Skeletal muscle satellite cell (primary cell): ENCODE measurements around the gene CYP2W1.
"Not testable (repeated sequence)": the region's sequence is repeated elsewhere in the genome, so short reads cannot be mapped to it uniquely, and the experiment has no call there.

ENCODE experiments used
- H3K27me3 ChIP-seq: 2 replicates; pipeline ENCODE4 v1.7.0; 2013; ENCODE audit warnings: low read length; ENCODE audit not compliant: control insufficient read depth, insufficient read depth
- H3K36me3 ChIP-seq: 2 replicates; pipeline ENCODE4 v1.7.0; 2013; ENCODE audit warnings: mild to moderate bottlenecking, control low read depth, low read length; ENCODE audit not compliant: insufficient read depth
- H3K4me1 ChIP-seq: 2 replicates; pipeline ENCODE4 v1.7.0; 2013; ENCODE audit warnings: low read length; ENCODE audit not compliant: control insufficient read depth, insufficient read depth
- H3K4me2 ChIP-seq: 2 replicates; pipeline ENCODE4 v1.7.0; 2013; ENCODE audit warnings: mild to moderate bottlenecking, low read length
- H3K4me3 ChIP-seq: 2 replicates; pipeline ENCODE4 v1.7.0; 2013; ENCODE audit warnings: low read length
- H3K9ac ChIP-seq: 2 replicates; pipeline ENCODE4 v1.7.0; 2013; ENCODE audit warnings: mild to moderate bottlenecking, low read depth, low read length, moderate library complexity
- H3K9me3 ChIP-seq: replicated peaks from 2 replicates; pipeline ENCODE4 v1.7.0; 2013; ENCODE audit warnings: mild to moderate bottlenecking, control low read depth, low read length

The CYP2W1 gene

GRCh38 chr7:943793-944192 is 39.2 kb upstream of the CYP2W1 start:
- H3K9me3 ChIP-seq, H3K4me1 ChIP-seq, H3K9ac ChIP-seq, H3K4me3 ChIP-seq, H3K36me3 ChIP-seq, H3K4me2 ChIP-seq: not testable (repeated sequence)
- peaks cover 31% of the 10 kb centered on the region for H3K27me3 ChIP-seq

GRCh38 chr7:944744-945143 is 38.2 kb upstream of the CYP2W1 start:
- Histone ChIP-seq H3K4me2 (no peak overlapping the region), H3K4me3 (no peak overlapping the region), H3K9ac (no peak overlapping the region)

DNA sequence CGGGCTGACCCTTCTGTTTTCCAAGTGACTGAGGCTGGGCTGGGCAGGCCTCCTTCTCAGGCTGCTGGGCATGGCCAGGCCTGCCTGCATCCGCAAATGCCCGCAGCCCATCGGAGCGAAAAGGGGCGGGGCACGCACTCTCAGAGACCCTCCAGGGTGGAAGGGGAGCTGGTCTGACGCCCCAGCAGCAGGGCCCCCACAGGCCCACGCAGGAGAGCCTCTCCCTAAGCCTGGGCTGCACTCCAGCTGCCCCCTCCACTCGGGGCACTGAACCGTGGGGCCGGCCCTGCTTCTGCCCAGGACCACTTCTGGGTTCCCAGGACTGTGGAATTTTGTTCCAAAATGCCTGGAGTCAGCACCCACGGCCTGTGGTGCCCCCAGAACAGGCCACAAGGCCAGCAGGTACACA is 37.8 kb upstream of the CYP2W1 start:
- Histone ChIP-seq H3K36me3 (no peaks in the 10 kb centered on the region), H3K4me3 (no peak overlapping the region), H3K4me2 (no peak overlapping the region), H3K9me3 (peaks cover 5% of the 10 kb centered on the region), H3K4me1 (no peaks in the 10 kb centered on the region), H3K27me3 (peaks cover 29% of the 10 kb centered on the region), H3K9ac (no peak overlapping the region)

More at GRCh38 chr7:944744-945143, 38.2 kb upstream of the CYP2W1 start:
- no peaks in the 10 kb centered on the region for H3K4me1 ChIP-seq
- peaks cover 5% of the 10 kb centered on the region for H3K9me3 ChIP-seq
- H3K27me3 ChIP-seq = peaks cover 33% of the 10 kb centered on the region
- H3K36me3 ChIP-seq = no peaks in the 10 kb centered on the region

DNA sequence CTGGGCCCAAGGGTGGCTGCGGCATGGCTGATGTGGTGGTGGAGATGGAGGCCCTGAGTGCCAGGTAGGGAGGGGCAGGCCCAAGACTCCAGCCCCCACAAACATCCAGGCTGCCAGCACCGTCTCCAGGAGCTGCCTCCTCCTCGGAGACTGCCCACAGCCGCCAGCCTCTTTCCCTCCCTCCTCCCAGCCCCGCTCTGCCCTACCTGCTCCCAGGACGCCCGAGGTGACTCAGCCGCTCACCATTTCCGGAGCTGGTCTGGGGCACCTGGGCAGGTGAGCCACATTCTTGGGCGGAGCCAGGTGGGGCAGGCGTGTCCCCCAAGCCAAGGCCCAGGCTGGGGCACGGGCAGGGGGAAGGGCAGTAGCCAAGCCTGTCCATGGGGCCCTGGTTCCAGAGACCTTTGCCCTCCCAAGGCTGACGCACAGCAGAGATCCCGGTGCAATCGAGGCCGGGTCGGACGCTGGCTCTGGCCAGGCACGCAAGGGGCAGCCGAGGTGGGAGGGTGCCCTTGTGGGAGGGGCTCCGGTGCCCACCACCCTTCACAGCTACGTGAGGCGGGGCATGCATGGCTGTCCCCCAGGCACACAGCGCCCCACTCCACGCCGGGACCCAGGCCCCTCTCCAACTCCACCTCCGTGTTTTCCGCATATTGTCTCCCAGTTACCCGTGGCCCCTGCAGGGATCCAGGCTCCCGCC is 37.3 kb upstream of the CYP2W1 start:
- H3K4me3 ChIP-seq = no peak overlapping the region
- H3K4me2 ChIP-seq = no peak overlapping the region
- H3K9ac ChIP-seq = no peak overlapping the region

DNA sequence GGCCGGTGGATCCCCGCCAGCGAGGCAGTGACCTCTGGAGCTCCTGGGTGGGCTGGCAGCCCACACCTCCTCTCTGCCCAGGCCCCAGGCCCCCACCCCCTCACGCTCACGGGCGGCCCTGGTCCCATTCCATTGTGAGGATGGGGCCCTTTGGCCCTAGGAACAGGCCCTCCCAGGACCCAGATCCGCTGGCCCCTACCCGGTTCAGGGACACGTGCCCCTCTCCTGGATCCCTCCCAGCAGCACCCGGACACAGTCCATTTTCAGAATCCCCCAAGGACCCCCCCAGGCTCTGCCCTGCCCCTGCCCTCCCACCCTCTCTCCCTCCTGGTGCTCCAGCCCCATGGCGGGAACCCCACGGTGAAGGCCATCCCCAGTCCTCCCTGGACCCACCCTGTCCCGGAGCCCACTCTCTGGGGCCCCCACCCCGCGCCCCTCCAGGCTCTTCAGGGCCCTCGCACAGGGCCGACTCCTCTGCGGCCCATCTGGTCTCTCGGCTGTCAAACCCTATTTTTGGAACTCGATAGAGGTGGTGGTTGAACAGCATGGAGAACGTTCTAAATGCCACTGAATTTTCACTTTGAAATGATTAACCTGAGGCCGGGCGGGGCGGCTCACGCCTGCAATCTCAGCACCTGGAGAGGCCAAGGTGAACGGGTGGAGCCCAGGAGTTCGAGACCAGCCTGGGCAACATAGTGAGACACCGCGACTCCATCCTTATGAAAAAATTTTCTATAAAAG is 36.6 kb upstream of the CYP2W1 start:
- H3K36me3 ChIP-seq = no peaks in the 10 kb centered on the region
- no peak overlapping the region for H3K4me3 ChIP-seq
- no peak overlapping the region for H3K9ac ChIP-seq
- H3K4me1 ChIP-seq = no peaks in the 10 kb centered on the region
- peaks cover 16% of the 10 kb centered on the region for H3K27me3 ChIP-seq
- no peak overlapping the region for H3K4me2 ChIP-seq
- no peaks in the 10 kb centered on the region for H3K9me3 ChIP-seq

More for the DNA sequence above, 37.3 kb upstream of the CYP2W1 start:
- H3K27me3 ChIP-seq = peaks cover 23% of the 10 kb centered on the region
- H3K36me3 ChIP-seq = no peaks in the 10 kb centered on the region
- no peaks in the 10 kb centered on the region for H3K4me1 ChIP-seq
- no peaks in the 10 kb centered on the region for H3K9me3 ChIP-seq

DNA sequence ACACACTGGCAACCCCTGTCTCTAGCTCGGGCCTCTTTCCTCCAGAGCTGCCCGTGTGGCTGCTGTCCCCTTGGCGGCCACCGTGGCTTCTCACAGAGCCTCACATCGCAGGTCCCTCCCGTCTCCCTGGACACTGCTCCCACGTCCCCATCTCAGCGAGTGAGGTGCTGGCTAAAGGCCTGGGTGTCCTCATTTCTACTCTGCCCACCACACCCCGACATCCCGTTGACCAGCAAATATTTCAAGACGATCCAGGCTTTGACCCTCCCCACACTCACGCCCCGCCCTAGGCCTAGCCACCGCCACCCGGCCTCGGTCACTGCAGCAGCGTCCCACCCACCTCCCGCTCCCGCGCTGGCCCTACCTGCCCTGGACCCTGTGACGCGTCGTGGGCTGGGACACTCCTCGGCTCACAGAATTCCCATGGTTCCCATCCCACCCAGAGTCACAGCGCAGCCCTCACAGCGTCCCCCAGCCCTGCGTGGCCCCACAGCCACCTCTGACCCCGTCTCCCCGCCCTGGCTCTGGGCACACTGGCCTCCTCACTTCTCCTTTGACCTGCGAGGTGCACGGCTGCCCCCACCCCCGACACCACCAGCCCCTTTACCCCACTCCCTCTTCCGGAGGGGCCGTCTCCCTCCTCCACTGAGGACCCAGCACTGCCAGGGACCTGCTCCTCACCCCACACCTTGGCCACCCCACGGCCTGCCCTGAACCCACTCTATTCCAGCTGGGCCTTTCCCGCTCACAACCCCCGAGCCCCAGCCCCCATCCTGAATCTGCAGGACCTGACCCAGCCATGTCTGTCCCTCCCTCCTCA is 35.4 kb upstream of the CYP2W1 start:
- H3K4me2 ChIP-seq = no peak overlapping the region
- H3K4me1 ChIP-seq = no peaks in the 10 kb centered on the region
- H3K36me3 ChIP-seq = no peaks in the 10 kb centered on the region
- no peak overlapping the region for H3K9ac ChIP-seq
- H3K9me3 ChIP-seq = no peaks in the 10 kb centered on the region
- peaks cover 12% of the 10 kb centered on the region for H3K27me3 ChIP-seq
- H3K4me3 ChIP-seq = no peak overlapping the region

- Histone ChIP-seq H3K9me3 (no peaks in the 10 kb centered on the region), H3K27me3 (peaks cover 25% of the 10 kb centered on the region), H3K4me2 (no peak overlapping the region), H3K4me3 (no peak overlapping the region), H3K36me3 (no peaks in the 10 kb centered on the region), H3K9ac (no peak overlapping the region), H3K4me1 (peaks cover 4% of the 10 kb centered on the region)
Observed at GRCh38 chr7:949021-949934, 33.7 kb upstream of the CYP2W1 start.

DNA sequence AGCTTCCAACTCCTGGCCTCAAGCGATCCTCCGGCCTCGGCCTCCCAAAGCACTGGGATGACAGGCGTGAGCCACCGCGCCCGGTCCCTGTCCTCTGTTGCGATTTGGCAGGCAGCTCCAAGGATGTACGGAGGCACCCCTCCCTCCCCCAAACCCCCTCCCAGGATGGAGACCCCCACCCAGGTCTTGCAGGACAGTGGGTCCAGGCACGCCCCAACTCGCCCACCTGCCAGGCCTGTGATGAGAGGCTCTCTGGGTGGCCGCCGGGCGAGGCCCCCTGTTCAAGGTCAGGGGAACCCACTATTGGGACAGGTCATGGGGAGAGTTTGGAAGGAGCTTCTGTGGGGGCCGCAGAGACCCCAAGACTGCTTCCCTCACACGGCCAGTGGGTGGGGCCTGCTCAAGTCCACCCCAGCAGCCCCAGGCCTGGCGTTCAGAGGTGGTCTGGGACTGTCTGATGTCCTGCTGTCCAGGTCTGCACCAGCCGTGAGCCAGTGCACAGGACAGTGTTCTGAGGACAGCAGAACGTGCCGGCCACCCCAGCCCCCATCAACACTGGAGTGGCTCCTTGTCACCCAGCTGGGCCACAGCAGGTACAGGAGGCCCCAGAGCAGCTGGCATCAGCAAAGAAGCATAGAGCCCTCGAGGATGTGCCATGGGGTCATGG is 31.0 kb upstream of the CYP2W1 start:
- no peaks in the 10 kb centered on the region for H3K9me3 ChIP-seq
- no peak overlapping the region for H3K4me2 ChIP-seq
- H3K9ac ChIP-seq = no peak overlapping the region
- H3K4me1 ChIP-seq = peaks cover 4% of the 10 kb centered on the region
- no peak overlapping the region for H3K4me3 ChIP-seq
- no peaks in the 10 kb centered on the region for H3K36me3 ChIP-seq
- H3K27me3 ChIP-seq = peaks cover 38% of the 10 kb centered on the region

GRCh38 chr7:952548-953441 is 30.2 kb upstream of the CYP2W1 start:
- Histone ChIP-seq H3K27me3 (peaks cover 44% of the 10 kb centered on the region), H3K36me3 (no peaks in the 10 kb centered on the region), H3K9ac (no peak overlapping the region), H3K9me3 (no peaks in the 10 kb centered on the region), H3K4me3 (no peak overlapping the region), H3K4me2 (peak overlapping the region; percentile 76), H3K4me1 (peaks cover 4% of the 10 kb centered on the region)
